Stimulated activated CD8-positive, alpha-beta memory T cell treated with anti-CD3 and anti-CD28 coated beads, Interleukin-15, amount 100 ng/mL, for 48 hours (primary cell): Measurements from ENCODE around the gene TMEM63A.
"Not testable (repeated sequence)": the region's sequence is repeated elsewhere in the genome, so short reads cannot be mapped to it uniquely, and the experiment has no call there.

ENCODE experiments used
- DNase-seq, 2 donors: peaks; one replicate each; pipeline ENCODE4 v3.0.0-alpha.2; 2020; ENCODE audit warnings: low read depth in 2 of 2

The TMEM63A gene

GRCh38 chr1:225908773-225909172, 26.6 kb upstream of the TMEM63A start:
- no peak for DNase-seq

DNA sequence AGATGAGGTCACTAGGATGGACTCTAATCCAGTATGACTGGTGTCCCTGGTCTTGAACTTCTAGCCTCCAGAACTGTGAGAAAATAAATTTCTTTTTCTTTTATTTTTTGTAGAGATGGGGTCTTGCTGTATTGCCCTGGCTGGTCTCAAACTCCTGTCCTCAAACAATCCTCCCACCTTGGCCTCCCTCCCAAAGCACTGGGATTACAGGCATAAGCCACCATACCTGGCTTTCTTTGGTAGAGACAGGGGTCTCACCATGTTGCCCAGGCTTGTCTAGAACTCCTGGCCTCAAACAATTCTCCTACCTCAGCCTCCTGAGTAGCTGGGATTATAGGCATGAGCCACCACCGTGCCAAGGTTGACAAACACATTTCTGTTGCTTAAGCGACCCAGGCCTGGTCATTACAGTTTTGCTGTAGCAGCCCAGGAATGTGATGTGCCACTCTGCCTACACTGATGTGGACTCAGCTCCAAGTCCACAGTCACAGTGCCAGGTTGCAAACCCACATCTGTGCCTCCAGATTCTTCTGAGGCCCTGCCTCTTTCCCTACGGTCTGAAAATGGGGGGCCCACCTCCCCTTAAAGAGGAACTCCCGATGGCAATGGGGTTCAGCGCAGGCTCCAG, 25.9 kb upstream of the TMEM63A start:
- no peak for DNase-seq

- no peak for DNase-seq
Observed at GRCh38 chr1:225907341-225907740, 25.2 kb upstream of the TMEM63A start.

DNA sequence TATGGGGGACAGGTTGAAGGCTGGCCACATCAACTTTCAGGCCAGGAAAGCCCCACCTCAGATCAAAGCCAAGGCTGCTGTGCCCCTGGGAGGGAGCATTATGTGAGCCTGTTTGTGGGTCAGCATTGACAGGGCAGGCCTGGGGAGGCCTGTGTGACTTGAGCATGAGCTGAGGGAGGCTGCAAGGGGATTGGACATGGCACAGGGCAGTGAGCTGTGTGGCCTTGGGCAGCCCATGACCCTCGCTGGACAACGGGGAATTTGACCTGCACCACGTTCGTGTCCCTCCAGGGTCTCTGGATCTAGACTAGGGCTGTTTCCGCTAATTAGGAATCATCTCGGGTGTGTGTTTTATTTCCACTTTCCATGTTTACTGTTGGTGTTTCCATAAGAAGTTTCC, 24.3 kb upstream of the TMEM63A start:
- no peak for DNase-seq

DNA sequence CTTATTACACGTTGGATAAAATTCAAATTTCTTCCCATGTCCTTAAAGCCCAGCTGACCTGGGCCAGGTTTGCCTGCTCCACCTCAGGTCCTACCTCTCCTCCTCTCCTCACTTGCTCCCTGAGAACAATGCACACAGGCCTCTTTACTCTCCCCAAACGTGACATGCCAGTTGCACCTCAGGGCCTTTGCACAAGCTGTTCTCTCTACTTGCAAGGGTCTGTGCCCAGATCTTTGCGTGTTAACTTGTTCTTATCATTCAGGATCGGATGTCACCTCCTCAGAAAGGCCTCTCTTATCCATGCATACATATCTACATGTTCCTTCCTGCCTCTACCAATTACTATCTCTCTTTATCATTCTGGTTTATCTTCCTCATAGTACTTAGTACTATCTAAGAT, 21.4 kb upstream of the TMEM63A start:
- no peak for DNase-seq

GRCh38 chr1:225899044-225899925, 17.1 kb upstream of the TMEM63A start:
- no peak for DNase-seq

GRCh38 chr1:225897595-225898514, 15.7 kb upstream of the TMEM63A start:
- DNase-seq, result no peak

DNA sequence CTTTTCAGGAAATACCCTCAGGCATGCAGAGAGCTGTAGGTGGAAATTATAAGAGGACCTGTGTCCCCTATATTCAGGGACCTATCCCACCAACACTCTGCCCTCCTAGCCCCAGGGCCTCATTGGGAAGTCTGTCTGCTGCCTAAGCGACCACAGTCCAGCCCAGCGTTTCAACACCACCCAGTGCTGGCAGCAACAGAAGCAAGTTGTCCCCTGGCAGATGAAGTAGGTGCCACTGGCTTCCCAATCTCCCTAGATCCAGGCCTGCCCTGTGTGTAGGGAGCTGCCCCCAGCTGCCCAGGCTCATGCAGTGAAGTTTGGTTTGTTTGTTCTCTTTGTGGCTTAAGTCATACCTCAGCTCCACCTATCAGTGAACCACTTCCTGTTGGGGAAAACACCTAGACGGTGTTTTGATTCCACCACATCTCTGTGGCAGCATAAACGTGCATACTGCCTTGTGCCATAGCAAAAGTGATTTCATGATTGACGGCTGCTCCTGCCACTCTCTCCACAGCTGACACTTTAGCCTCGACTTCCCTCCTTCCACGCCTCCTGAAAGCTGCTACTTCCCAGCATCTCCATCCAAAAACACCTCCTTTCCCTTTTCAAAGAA, 14.9 kb upstream of the TMEM63A start:
- peak; percentile 43 to 48 for DNase-seq

- DNase-seq, result no peak
Observed at GRCh38 chr1:225896494-225896893, 14.3 kb upstream of the TMEM63A start.

DNA sequence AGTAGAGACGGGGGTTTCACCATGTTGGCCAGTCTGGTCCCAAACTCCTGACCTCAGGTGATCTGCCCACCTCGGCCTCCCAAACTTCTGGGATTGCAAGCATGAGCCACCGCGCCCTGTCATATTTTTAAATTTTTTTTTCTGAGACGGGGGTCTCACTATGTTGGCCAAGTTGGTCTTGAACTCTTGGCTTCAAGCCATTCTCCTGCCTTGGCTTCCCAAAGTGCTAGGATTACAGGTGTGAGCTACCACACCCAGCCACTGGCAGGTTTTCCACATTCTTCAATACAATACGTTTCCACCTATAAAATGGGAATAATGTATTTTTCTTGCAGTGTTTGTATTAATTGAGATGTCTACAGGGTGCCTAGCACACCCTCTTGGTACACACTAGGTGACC, 10.1 kb upstream of the TMEM63A start:
- DNase-seq, result no peak

GRCh38 chr1:225891229-225891972, 9.2 kb upstream of the TMEM63A start:
- no peak for DNase-seq

DNA sequence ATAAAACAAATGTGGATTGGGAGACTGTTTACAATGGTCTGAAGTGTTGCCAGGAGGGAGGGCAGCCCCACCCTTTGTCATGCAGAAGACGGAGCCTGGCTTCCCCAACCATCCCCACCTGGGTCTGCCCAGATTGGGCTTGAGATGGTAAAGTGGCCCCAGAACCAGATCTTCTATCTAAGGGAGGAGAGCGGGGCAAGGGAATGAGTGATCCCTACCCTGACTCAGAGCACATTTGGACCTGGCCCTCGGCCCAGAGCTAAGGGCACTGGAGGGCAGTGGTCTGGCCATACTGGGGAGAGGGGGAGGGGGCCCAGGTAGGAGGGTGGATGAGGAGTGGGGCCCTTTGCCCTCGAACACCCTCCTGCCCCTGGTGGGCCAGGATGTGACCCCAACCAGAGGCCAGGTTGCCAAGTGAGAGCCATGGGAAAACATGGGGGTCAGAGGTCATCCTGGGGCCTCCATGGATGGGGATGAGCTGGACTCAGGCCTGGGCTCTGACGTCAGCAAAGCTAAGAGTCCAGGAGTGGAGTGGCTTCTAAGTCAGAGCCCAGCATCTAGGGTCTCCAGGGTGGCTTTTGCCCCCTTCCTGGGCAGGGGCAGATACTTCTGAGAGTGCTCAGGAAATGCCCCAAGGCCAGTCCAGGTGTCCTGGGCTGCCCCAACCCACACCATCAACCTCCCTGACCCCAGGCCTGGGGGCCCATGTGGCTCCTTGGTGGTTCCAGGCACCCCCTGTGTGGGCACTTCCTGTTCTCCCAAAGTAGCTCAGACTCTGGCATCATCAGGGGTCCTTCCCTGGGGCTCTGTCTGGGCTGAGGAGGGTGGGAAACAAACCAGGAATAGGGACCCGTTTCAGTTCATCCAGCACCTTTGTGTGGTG, 8.4 kb upstream of the TMEM63A start:
- no peak for DNase-seq

DNA sequence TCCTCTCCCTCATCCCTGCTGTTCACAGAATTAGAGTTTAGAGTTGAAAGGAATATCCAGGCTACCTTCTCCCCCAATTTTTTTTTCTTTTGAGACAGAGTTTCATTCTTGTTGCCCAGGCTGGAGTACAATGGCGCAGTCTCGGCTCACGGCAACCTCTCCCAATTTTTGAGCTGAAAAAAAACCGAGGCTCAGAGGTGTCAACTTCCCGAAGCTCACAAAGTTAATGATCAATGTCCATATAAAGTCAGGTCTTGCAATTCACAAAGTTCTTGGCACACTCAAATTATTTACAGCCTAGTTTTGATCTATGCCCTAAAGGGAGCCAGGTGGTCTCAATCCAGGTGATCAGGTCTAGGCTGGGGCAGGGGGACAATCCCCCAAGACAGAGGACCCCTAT, 7.6 kb upstream of the TMEM63A start:
- DNase-seq, result no peak

DNA sequence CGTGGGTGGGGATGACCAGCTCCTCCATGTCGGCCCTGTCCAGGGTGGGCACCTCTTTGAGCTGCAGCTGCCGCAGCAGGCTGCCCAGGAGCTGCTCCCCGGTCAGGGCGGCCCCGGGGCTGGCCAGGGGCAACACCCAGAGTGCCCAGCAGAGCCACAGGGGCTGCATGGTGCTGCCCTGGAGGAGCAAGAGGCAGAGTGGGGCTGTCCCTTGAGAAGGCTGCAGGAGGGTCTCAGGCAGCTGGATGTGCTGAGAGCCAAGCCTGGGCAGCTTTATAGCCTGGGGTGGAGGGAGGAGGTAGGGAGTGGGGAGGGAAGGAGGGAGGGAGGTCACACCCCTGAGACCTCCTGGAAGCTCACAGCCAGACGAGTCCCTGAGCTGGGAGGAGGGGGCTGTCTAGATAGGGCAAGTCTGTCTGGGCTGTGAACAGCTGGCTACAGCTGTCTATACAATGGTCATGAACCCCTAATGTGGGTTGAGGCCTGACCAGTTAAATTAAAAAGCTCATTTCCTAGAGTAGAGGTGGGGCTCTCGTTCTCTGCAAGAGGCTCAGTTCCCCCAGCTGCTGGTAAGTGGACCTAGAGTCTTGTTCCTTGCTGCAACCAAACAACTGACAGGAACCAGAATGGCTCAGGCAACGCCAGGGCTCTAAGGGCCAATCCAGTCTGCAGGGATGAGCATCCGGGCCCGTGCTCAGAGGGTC, 6.9 kb upstream of the TMEM63A start, which contains the start of gene LEFTY1:
TSS of gene LEFTY1 (minus strand) at position 249 of the 704 bp plus-strand sequence. CDS start at position 169, 80 bp downstream.
- DNase-seq, result no peak

- DNase-seq, result no peak
Observed at GRCh38 chr1:225888289-225888897, 6.2 kb upstream of the TMEM63A start.

- not testable (repeated sequence) for DNase-seq
Observed at GRCh38 chr1:225887554-225888288, 5.5 kb upstream of the TMEM63A start.

GRCh38 chr1:225887030-225887314, 4.8 kb upstream of the TMEM63A start:
- no peak for DNase-seq
